Vagina (tissue), 2 donors: ENCODE results near the gene HMGCR.

ENCODE experiments used
- POLR2A ChIP-seq, 2 donors: fragments of 450-650 bp; IDR thresholded peaks; one replicate each; pipeline ENCODE4 v1.6.1; 2017; ENCODE audit warnings: antibody characterized with exemption in 2 of 2, mild to moderate bottlenecking in 2 of 2, moderate library complexity in 2 of 2
- POLR2AphosphoS5 ChIP-seq, 2 donors: sonication (generic); formaldehyde crosslinking; IDR thresholded peaks; one replicate each; pipeline ENCODE4 v1.9.0; 2017; ENCODE audit warnings: antibody characterized with exemption in 2 of 2, mild to moderate bottlenecking in 2 of 2, low read depth in 1 of 2; ENCODE audit not compliant: insufficient read depth in 1 of 2
- TF ChIP-seq, protein P1 (sequence below), 3 experiments: fragments of 450-650 bp in 2 of 3; fragments of 200-600 bp in 1 of 3; sonication (generic) in 1 of 3; IDR thresholded peaks; one replicate each; pipeline ENCODE4 v1.5.1; 2017 to 2019; ENCODE audit warnings: antibody characterized with exemption in 3 of 3, mild to moderate bottlenecking in 2 of 3, moderate library complexity in 2 of 3

DNA sequence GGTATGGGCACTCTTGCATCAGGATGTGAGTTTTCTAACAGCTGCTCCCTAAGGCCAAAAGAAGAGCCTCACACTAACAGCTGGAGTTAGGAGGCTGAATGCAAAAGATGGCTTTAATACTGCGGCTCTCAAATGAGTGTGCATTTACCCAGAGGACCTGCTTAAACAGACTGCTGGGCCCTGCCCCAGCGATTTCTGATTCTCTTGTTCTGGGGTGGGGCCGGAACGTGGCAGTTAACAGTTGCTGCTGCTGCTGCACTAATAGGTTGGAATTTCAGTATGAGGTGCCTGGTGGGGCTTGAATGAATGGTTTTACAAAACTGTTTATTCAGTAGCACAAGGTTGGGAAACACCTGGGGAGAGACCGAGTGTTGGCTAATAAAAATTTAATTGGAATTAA lies 26.1 kb downstream of the HMGCR start:
- TF ChIP-seq POLR2AphosphoS5 (IDR thresholded peaks at IDR 0.05; ENCODE audit: insufficient read depth in 1 of 2, low read depth in 1 of 2) (no peak), POLR2A (IDR thresholded peaks at IDR 0.05) (no peak)
- TF ChIP-seq, protein P1, sequence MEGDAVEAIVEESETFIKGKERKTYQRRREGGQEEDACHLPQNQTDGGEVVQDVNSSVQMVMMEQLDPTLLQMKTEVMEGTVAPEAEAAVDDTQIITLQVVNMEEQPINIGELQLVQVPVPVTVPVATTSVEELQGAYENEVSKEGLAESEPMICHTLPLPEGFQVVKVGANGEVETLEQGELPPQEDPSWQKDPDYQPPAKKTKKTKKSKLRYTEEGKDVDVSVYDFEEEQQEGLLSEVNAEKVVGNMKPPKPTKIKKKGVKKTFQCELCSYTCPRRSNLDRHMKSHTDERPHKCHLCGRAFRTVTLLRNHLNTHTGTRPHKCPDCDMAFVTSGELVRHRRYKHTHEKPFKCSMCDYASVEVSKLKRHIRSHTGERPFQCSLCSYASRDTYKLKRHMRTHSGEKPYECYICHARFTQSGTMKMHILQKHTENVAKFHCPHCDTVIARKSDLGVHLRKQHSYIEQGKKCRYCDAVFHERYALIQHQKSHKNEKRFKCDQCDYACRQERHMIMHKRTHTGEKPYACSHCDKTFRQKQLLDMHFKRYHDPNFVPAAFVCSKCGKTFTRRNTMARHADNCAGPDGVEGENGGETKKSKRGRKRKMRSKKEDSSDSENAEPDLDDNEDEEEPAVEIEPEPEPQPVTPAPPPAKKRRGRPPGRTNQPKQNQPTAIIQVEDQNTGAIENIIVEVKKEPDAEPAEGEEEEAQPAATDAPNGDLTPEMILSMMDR (IDR thresholded peaks at IDR 0.05): no peak
